ENCODE measurements around the gene CAND1. TPM values are rescaled to one million over a fixed set of nuclear protein-coding genes. Genes with fewer than 3 reads are reported as not detected.

Gene CAND1
- total and polyA plus RNA-seq, 8 donors, result 9.6 to 73.8 (median 43.3) TPM

DNA sequence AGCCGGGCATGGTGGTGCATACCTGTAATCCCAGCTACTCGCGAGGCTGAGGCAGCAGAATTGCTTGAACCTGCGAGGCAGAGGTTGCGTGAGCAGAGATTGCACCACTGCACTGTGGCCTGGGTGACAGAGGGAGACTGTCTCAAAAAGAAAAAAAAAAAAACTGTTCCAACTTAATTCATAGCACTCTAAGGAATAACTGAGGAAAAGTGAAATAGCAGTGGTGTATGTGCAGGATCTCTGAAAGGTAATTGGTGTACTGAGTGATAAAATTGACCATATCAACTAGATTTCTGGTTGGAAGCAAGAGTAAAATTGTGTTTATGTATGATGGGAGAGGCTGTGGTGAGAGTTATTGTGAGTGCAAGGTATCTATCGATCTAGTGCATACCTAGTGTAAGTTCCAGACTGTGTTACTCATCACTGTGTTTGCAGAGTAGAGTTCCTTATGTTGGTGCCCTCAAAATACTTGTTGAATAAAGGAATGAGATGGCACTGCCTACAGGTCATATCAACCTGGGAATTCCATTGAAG is 6.3 kb downstream of the CAND1 start:
- FAIRE-seq, result no peak
- Histone ChIP-seq H3K27ac (no peak overlapping the region), H3K36me3 (no peaks in the 10 kb centered on the region), H3K4me3 (no peak overlapping the region), H3K4me1 (peaks cover 15 to 62% (median 57%) of the 10 kb centered on the region in 3 donors), H3K9me3 (no peaks in the 10 kb centered on the region), H3K27me3 (no peaks in the 10 kb centered on the region)
- DNase-seq, result no peak
- intact Hi-C loops (cut with DNase I), result no loop called here
- 79 to 84% methylated on average over 6 of the region's 6 CpGs for WGBS, 2 donors
- TF ChIP-seq, protein P1, sequence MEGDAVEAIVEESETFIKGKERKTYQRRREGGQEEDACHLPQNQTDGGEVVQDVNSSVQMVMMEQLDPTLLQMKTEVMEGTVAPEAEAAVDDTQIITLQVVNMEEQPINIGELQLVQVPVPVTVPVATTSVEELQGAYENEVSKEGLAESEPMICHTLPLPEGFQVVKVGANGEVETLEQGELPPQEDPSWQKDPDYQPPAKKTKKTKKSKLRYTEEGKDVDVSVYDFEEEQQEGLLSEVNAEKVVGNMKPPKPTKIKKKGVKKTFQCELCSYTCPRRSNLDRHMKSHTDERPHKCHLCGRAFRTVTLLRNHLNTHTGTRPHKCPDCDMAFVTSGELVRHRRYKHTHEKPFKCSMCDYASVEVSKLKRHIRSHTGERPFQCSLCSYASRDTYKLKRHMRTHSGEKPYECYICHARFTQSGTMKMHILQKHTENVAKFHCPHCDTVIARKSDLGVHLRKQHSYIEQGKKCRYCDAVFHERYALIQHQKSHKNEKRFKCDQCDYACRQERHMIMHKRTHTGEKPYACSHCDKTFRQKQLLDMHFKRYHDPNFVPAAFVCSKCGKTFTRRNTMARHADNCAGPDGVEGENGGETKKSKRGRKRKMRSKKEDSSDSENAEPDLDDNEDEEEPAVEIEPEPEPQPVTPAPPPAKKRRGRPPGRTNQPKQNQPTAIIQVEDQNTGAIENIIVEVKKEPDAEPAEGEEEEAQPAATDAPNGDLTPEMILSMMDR (IDR thresholded peaks at IDR 0.05), result no peak
- peak in 2 of 4 donors; percentile 36 to 62 for ATAC-seq

DNA sequence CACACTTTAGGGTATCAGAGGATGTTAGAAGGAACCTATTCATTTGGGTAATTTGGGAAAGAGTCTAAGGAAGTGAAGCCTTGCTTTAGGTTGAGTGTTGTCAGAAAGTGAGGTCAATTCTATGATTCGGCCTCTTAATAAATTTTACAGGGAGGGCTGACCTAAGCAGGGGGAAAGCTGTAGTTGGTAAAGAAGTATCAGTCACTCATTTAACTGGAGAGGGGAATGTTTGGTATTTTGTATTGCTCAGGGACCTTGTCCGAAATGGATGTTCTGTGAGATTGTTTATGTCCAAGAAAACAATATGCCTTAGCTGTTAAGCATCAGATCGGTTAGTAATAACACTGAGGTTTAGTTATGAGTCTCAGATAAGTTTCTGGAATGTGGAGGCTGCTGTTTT is 7.3 kb downstream of the CAND1 start:
- FAIRE-seq (no peak), DNase-seq (no peak), ATAC-seq (no peak)
- Histone ChIP-seq H3K27ac (no peak overlapping the region), H3K4me1 (peaks cover 15 to 66% (median 51%) of the 10 kb centered on the region in 3 donors), H3K9me3 (no peaks in the 10 kb centered on the region), H3K36me3 (no peaks in the 10 kb centered on the region), H3K27me3 (no peaks in the 10 kb centered on the region), H3K4me3 (no peak overlapping the region)
- 76 to 79% methylated on average over 3 of the region's 3 CpGs for WGBS, 2 donors
- TF ChIP-seq, protein P1 (IDR thresholded peaks at IDR 0.05), result no peak
- intact Hi-C loops (cut with DNase I), result no loop called here

DNA sequence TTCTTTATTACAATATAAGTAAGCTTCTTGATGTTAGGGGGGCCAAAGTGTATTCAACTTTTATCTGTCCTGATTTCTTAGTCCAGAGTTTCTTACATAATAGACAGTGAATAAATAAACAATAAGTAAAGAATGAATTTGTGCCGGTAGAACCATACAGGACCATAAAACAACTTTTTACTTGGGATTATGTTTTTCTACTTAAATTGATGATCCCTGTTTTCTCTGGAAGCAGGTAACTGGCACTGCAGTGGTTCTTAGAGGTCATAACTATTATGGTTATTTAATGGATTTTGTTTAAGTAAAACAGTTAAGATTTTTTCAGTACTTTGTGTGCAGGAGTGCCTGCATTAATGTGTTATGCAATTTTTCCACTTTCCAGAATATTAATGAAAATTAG is 10.5 kb downstream of the CAND1 start:
- intact Hi-C loops (cut with DNase I), result no loop called here
- no peak overlapping the region for H3K4me3 ChIP-seq
- no peaks in the 10 kb centered on the region for H3K9me3 ChIP-seq
- DNase-seq (no peak), ATAC-seq (no peak), FAIRE-seq (no peak)
- no peak overlapping the region for H3K27ac ChIP-seq
- 10 to 12% methylated on average over 1 of the region's 1 CpG for WGBS, 2 donors
- H3K27me3 ChIP-seq, result no peaks in the 10 kb centered on the region
- TF ChIP-seq, protein P1 (IDR thresholded peaks at IDR 0.05), result no peak
- H3K36me3 ChIP-seq, result no peaks in the 10 kb centered on the region
- H3K4me1 ChIP-seq, result peaks cover 10 to 42% (median 30%) of the 10 kb centered on the region in 3 donors

DNA sequence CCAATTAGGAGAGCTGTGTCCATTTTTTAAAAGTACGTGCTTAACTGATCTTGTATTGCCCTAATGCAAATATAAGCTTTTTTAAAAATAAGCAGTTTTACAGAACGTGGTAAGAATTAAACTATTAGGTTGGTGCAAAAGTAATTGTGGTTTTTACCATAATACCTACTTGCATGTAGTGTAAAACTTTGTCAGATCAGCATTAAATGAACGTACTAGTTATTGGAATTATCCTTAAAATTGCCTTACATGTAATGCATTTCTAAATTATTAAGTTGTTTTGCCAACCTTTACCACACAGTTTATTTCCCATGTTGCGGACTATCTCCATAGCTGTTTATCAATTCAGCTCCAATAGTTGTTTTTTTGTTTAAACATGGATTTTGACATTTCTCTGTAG is 10.9 kb downstream of the CAND1 start:
- TF ChIP-seq, protein P1 (IDR thresholded peaks at IDR 0.05), result no peak
- Histone ChIP-seq H3K4me3 (no peak overlapping the region), H3K27ac (peak overlapping the region in 1 of 4 donors; percentile 19), H3K27me3 (no peaks in the 10 kb centered on the region), H3K9me3 (no peaks in the 10 kb centered on the region), H3K4me1 (peaks cover 10 to 38% (median 25%) of the 10 kb centered on the region in 3 donors), H3K36me3 (no peaks in the 10 kb centered on the region)
- no peak for DNase-seq
- ATAC-seq, result no peak
- FAIRE-seq, result no peak
- 25% methylated on average over 4 of the region's 4 CpGs for WGBS, 2 donors
- intact Hi-C loops (cut with DNase I), result no loop called here

DNA sequence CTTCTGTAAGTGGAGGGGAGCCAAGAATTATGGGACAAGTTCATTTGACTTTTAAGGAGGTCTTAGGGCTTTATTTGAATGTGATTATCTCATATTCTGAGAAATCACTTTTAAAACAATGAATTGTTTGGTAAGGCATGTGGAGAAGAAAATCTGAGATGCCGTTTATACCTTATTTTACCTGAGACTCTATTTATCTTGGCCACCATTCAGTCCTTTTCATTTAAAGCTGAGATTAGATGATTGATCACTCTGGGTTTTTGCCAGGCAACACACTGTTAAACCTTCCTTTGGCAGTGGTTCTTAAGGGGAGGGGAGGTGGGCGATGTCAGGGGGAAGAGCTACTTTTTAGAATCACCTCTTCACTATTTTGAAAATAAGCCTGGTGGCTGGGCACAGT is 11.4 kb downstream of the CAND1 start:
- WGBS, 2 donors, result 2 to 7% methylated on average over 2 of the region's 2 CpGs

More for the DNA sequence above, 11.4 kb downstream of the CAND1 start:
- Histone ChIP-seq H3K36me3 (no peaks in the 10 kb centered on the region), H3K27me3 (no peaks in the 10 kb centered on the region), H3K4me3 (no peak overlapping the region), H3K9me3 (no peaks in the 10 kb centered on the region), H3K4me1 (peaks cover 10 to 36% (median 20%) of the 10 kb centered on the region in 3 donors), H3K27ac (peak overlapping the region in 1 of 4 donors; percentile 19)
- TF ChIP-seq, protein P1 (IDR thresholded peaks at IDR 0.05), result no peak
- intact Hi-C loops (cut with DNase I), result no loop called here
- peak in 1 of 6 donors; percentile 22 for DNase-seq
- FAIRE-seq, result no peak
- ATAC-seq, result peak; percentile 59 to 87 (median 72)
